ELF-1 (cell line): ENCODE data around the gene PDE11A.
"Not testable (repeated sequence)": the region's sequence is repeated elsewhere in the genome, so short reads cannot be mapped to it uniquely, and the experiment has no call there.

Source experiments
- DNase-seq: peaks from one replicate; pipeline ENCODE4 v3.0.0-alpha.2; 2016; ENCODE audit warnings: low read depth, low spot score

Gene PDE11A

DNA sequence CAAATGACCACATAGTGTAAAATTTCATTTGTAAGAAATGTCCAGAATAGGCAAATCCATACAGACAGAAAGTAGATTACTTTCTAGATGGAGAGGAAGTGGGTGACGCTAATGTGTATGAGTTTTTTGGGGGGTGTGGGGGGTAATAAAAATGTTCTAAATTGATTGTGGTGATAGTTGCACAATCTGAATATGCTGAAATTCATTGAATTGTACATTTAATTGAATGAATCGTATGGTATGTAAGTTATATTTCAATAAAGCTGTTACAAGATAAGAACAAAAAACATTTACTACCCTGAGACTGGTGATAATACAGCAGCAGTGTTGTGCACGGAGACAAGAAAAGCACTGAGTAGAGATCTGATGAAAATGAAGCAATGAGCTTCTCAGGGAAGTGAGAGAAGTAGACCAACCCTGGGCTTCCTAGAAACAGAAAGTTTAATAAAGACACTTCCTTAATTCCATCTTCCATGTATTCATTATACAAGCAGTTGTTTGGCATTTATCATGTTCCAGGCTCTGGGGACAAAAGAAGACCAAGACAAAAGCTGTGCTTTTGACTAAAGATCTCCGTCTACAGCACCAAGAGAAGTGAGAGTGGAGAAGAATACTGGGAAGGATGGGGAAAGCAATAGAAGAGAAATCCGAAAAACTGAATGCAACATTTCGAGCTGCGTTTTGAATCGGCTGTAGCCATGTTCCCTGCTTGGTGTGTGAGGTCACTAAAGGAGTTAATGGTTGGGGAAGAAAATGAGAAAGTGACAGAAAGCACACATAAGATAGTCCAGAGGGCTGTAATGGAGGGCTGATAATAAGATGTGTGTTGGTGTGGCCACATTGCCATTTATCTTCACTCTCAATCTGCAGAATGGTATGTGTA lies 1.8 kb upstream of the PDE11A start:
- no peak for DNase-seq

DNA sequence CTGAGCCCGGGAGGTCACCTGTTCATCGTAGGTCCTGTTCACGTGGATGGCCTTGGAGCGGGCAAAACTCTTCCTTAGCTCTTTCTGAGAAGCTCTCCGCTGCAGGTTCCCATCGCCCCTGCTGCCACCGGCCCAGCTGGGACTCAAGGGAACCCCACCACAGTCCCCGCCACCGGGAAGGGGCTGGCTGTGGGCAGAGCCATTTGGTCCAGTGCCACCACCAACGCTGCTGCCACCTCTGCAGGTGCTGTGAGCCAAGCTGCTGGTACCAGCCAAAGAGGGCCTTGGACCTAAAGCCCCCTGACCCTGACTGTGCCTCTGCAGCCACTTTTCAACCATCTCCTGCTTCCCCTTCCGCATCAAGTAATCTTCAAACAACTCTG lies 586 bp downstream of the PDE11A start:
- DNase-seq, result no peak

DNA sequence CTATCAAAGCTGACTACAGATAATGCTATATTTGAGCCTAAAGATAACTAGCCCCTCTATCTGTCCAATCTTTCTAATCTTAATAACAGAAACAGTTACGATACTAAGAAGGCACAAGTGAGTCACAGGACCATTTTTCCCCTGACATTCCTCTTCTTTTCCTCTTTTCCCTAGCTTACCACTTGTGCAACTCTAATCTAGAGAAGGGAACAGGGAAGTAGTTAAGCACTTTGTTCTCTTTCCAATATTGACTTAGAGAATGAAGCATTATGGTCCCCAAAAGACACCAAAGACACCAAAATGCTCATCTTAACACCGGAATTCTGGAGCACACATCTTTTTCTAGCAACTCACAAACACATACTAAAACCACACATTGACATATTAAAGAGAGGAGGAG lies 1.8 kb downstream of the PDE11A start:
- no peak for DNase-seq

DNA sequence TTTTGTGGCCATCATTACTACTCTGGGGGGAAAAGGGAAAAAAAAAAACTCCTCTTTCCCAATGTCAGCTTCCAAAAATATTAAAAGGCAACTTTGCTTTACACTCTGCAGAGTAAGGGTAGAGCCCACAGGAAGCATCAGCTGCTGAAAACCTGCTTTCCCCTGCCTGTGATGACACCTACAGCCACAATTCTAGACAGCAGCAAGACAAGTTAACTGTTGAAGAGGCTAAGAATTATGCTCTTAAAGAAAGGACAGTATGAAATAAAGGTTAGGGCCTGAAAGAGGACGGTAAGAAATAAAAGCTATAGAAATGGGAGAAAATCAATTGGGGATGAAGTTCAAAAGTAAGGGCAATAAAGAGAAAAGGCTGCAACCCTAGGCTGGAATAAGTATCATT lies 3.0 kb downstream of the PDE11A start:
- no peak for DNase-seq

DNA sequence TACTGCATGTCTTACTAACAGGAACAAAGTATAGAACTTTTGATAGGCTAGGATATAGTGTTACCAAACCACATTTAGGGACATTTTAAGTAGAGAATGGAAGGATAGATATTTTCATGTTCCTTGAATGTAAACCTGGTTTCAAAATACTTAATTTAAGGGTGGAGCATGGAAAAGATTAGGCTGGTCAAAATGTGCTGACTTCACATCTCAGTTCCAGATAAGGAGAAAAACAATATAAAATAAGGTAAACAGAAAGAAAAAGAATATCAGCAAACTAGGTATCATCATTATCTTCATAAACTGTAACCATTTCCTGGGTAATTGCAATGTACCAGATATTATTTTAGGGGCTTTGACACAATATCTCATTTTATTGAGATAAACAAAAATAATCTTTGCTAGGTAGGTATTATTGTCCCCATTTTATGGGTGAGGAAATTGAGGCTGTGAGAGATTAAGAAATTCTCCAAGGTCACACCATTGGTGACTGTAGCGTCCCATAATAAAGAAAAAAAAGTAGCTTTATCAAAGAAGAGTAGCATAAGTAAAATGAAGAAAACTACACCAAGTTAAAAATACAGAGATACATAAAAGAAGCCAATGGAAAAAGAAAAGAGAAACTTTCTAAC lies 3.6 kb downstream of the PDE11A start:
- no peak for DNase-seq

DNA sequence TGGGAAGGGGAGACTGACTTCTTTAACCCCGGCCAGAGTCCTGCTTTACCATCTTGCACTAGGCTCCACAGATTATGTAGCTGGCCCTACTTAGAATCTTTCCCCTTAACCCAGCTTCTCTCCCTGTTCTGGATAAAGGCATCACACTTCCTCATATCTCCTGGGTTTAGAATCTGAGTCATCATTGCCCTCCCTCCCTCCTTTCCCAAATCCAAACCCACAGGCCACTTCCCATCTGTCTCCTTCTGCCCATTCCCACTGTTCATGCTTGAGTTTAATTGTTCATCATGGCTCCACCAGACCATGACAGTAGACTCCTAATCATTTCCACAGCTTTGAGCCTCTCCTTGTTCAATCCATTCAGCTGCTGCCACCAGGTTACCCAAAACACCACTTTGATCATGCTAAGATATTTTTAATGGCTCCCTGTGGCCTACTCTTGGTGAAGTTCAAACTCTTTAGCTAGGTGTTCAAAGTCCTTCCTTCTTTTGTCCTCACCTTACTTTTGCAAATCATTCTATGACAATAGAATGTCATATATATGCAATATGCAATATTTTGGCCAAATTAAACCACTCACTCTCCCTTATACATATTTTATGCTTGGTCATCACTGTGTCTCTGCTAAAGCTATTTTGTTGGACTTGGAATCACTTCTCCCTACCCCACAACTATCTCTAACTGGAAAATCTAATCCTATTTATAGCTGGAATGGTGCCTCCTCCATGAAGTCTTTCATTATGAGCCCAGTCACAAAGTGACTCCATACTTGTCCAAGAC lies 5.5 kb downstream of the PDE11A start:
- no peak for DNase-seq

DNA sequence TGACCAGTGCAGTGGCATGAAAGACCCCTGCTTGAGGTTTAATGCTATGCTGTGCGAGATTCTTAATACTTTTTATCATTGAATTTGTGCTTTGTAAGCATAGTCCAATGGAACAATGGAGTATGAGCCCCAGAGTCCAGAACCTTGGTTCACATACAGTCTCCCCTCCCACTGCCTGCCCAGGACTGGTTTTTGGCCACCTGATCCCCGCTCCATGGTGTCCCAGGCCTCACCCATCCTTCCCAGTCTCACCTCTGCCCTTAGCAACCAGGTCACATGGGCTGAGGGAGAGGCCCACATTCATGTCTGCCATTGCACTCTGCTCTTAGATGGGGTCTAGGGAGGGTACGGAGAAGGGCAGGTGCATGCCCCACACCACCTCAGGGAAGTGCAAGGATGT lies 6.3 kb downstream of the PDE11A start:
- no peak for DNase-seq

DNA sequence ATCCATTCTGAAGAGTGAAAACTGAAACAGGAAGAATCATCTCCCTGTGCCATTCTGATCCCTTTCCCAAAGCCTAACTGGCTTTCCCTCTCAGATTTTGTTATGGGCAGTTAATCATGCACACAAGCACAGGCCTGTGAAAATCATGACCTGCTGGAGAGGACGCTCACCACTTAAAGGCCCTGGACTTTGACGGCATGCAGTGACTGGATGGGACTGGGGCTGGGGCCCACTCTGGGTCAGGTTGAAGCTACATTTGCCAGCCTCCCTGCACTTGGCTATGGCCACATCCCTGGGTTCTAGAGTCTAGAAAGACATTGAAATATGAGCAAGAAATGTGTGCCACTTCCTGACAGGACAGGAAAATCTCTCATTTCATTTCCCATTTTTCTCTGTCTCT lies 12.9 kb downstream of the PDE11A start:
- no peak for DNase-seq

DNA sequence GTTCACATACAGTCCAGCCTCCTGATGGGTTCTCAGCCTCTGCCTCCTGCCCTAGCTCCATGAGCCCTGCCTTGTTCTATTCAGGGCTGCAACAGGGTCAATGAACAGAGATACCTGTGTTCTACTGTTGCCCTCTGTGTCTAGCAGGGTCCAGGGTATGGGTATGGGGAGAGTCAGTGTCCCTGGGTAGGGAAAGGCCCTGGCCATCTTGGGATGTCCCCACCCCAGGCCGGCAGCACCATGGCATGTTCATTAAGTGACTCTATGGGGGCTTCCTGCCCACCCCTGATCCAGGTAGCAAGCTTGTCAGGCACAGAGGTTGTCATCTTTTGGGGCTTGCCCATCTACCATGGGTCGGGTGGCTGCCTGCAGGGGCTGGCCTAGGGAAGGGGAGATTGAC lies 13.5 kb downstream of the PDE11A start:
- no peak for DNase-seq

DNA sequence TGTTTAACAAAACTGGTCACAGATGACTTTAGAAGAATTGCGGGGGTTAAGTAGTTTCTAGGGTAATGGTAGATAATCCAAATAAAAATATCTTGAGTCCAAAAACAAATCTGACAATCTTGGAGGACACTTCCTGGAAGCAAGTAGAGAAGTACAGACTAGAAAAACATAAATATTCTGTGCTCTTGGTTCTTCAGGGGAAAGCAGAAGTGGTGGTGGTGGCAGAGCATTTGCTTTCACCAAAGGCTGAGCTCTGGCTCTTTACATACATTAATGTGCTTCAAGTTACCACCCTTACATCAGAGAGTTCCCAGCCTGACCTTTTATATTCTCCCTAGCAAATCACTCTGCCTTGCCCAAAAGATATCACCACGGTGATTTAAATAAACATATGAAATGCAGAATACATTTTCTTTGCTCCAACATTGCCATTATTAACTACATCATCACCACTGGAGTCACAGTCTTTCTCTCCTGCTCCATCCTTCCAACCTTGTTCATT lies 15.3 kb downstream of the PDE11A start:
- DNase-seq, result no peak

DNA sequence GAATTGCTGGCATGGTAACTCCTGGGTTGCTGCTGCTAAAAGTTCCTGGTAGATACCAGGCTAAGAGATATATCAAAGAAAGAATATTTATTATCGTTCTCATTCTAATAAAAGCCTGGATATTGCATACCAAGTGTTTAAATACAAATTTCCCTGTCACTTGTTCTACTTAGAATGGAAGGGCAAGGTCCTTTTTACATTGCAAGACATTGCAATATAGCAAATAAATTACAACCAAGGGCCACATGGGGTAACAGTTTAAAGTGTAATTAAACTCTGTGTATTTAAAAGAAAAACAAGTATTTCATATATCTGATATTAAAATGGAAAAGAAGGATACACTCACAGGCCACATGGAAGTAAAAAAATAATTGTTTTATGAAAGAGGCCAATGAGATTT lies 16.2 kb downstream of the PDE11A start:
- no peak for DNase-seq

DNA sequence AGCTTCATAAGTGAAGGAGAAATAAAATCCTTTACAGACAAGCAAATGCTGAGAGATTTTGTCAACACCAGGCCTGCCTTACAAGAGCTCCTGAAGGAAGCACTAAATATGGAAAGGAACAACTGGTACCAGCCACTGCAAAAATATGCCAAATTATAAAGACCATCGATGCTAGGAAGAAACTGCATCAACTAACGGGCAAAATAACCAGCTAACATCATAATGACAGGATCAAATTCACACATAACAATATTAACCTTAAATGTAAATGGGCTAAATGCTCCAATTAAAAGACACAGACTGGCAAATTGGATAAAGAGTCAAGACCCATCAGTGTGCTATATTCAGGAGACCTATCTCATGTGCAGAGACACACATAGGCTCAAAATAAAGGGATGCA lies 21.3 kb downstream of the PDE11A start:
- DNase-seq, result not testable (repeated sequence)

DNA sequence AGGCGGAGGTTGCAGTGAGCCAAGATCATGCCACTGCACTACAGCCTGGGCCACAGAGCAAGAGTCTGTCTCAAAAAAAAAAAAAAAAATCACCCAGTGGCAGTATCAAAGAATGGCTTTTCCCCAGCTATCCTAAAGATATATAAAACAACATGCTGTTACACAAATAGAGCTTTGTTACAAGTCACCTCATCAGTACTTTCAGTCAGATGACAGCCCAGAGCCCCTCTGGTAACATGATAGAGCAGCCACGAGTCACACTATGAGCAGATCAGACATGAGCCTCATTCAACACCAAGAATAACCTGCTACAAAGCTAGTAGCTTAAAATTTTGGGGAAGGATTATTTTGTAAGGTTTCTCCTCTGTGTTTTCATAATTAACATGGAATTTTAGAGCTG lies 25.2 kb downstream of the PDE11A start:
- no peak for DNase-seq

DNA sequence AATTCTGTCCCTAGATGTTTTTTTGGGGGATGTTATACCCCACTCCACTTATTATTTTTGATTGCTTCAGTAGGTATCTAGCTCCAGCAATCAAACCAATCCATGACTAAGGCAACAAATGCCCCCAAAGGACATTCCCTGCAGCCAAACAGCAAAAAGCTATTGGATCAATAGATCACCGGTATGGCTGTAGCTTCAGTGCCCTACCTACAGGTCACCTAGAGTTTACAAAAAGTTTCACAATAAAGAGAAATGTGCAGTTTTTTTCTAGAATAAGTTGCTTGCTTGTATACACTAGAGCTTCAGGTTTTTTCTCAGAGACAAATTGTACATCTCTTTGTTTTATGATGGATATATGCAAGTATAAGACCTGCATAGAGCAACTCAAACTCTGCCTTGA lies 27.7 kb downstream of the PDE11A start:
- no peak for DNase-seq

DNA sequence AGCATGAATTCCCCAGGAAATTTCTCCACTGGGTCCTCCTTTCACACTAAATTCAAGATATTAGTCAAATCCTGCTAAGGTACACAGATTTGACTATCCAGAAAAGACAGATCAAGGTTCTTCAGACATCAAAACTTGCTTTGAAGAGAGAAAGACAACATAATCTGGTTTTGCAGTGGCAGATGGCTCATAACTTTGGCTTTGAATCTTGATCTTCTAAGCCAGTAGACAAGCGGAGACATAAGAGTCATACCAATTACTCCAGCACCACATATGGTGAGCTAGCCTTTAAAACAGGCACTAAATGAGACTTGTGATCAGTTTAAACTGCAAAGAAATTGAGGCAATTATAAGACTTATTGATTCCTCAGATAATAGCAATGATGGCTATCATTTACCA lies 29.3 kb downstream of the PDE11A start:
- DNase-seq, result no peak

DNA sequence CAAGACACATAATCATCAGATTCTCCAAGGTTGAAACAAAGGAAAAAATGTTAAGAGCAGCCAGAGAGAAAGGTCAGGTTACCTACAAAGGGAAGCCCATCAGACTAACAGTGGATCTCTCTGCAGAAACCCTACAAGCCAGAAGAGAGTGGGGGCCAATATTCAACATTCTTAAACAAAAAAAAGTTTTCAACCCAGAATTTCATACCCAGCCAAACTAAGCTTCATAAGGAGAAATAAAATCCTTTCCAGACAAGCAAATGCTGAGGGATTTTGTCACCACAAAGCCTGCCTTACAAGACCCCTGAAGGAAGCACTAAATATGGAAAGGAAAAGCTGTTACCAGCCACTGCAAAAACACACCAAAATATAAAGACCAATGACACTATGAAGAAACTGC lies 39.0 kb downstream of the PDE11A start:
- not testable (repeated sequence) for DNase-seq

DNA sequence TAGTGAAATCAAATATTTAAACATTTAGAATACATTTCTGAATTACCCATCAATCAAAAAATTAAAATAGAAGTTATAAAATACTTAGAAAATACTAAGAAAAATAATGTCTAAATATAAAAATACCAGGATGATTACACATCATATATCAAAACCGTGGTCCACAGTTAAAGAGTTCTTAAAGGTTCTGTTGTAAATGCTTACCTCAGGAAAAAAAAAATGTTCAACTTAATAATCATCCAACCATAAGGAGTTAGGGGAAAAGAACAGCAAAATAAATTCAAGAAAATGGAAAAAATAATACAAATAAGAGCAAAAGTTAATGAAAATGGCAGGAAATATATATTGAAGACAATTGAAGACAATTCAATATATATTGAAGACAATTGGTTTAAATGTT lies 43.2 kb downstream of the PDE11A start:
- DNase-seq, result no peak

DNA sequence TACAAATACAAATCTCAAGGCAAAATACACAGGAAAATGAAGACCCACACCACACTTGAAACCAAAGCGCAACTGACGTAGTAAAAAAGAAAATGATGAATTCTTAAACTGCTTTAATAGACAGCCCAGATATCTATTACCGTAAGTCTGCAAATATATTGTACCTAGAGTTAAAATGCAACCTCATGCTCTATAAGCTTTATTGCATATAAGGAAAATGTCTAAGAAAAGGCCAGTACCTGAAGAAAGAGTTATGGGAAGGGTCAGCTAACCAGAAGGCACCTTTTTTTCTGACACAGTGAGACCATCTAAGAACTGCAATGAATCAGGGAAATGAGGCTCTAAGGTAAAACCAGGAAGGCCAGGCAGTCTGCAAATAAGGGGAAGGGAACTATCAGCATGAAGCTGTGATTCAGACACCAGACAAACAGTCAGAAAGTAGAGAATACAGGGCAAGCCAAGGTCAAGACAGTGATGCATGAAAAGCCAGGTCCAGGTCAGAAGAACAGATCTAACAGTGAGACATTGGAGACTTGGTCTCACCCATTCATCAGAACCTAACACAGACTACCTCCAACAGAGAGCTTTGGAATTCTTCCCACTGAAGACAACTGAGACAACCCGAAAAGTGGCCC lies 46.9 kb downstream of the PDE11A start:
- no peak for DNase-seq

DNA sequence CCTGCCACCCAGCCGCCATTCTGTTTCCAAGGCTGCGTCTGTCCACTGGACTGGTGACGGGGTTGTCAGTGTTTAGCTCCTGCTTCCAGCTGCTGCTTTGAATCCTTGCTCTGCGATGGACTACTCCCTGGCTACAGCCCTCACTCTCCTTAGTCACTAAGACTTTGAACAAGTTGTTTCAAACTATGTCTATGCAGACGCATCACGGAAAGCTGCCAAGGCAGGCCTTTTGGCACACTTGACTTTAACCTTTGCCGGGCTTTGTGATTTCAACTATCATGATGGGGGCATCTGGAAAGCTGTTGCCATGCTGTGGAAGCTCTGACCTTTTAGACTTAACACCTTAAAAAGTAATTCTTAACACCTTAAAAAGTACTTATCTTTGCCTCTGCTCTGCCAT lies 54.4 kb downstream of the PDE11A start:
- DNase-seq, result no peak

DNA sequence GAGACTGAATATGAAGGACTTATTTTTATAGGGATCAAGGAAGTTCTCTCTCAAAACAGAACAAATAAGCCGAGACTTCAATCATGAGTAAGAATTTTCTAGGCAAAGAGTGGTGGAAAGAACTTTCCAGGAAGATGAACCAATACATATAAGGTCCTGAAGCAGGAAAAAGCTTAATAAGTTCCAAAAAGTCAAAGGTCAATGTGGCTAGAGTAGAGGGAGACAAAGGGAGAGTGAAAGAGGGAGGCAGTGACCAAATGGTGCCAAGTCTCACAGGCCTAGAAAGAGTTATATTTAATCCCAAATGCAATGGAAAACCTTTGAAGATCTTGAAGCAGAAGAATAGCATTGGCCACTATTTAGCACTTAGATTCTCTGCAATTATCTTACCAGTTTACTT lies 56.0 kb downstream of the PDE11A start:
- no peak for DNase-seq

DNA sequence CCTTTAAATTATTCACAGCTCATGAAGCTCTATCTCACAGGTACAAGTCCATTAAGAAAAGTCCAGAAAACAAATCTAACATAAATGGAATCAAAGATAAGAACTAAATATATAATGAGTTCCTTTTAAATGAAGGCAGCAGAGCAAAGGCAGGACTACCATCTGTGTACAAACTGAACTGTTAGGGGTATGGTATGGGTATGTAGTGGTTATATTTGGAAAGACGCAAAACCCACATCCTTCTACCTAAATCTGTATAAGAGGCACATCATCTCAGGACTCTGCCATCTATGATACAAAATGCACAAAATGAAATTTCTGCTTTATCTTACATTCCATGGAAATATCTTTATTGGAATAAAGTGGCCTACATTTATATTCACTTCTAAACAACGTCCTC lies 59.9 kb downstream of the PDE11A start:
- no peak for DNase-seq

DNA sequence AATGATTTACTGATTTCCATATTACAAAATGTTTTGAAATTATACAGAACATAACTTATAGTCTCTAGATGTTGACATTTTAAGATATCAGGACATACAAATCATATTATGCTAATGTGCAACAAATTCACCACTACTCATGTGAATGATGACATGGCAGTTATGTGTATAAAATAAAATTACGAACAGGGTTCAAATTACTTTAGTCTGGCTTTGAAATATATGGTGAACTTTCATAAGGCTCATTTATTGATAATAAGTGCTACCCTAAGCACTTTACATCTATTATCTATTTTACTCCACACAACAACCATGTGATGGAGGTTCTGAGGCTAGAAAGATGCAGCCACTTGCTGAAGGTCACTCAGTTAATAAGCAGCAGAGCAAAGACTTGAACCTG lies 62.8 kb downstream of the PDE11A start:
- DNase-seq, result no peak
